DND-41 (cell line): ENCODE measurements around the gene KNTC1.

Source experiments
- CTCF ChIP-seq: IDR thresholded peaks from 2 replicates; pipeline ENCODE4 v1.5.1; 2012; ENCODE audit warnings: borderline replicate concordance, low read length, moderate library complexity, mild to moderate bottlenecking; ENCODE audit not compliant: poor library complexity, severe bottlenecking; ENCODE audit errors: extremely low read depth
- EZH2 ChIP-seq: IDR thresholded peaks from 3 replicates; pipeline ENCODE4 v1.6.1; 2012; ENCODE audit warnings: borderline replicate concordance, low read depth, mild to moderate bottlenecking, moderate library complexity, low read length, inconsistent platforms; ENCODE audit not compliant: severe bottlenecking

DNA sequence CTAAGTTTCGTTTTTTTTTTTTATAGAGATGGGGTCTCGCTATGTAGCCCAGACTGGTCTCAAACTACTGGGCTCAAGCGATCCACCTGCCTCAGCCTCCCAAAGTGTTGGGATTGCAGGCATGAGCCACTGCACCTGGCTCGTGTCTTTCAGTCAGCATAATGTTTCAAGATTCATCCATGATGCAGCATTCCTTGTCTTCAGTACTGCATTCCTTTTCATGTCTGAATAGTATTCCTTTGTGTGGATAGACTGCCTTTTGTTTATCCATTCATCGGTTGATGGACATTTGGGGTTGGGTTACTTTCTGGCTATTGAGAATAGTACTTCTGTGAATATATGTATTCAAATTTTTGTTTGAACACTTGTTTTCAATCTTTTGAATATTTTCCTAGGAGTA lies 138.7 kb downstream of the KNTC1 start:
- TF ChIP-seq CTCF (no peak), EZH2 (no peak)
